Kidney (tissue), 14 donors: ENCODE data around the gene S100Z. TPM values are rescaled to one million over a fixed set of nuclear protein-coding genes. Genes with fewer than 3 reads are reported as not detected.
"Not testable (repeated sequence)": the region's sequence is repeated elsewhere in the genome, so short reads cannot be mapped to it uniquely, and the experiment has no call there.

Source experiments
- DNase-seq, 5 donors: peaks; one replicate each; pipeline ENCODE4 v3.0.0-alpha.2; 2013 to 2020
- FAIRE-seq: peaks from 2 replicates; lab custom pipeline; 2012; peaks lifted over from hg19 to GRCh38; lab: Jason Lieb, UNC
- H3K27ac ChIP-seq, 2 donors: one replicate each; pipeline ENCODE4 v1.7.0; 2013; ENCODE audit warnings: low read depth in 2 of 2, low read length in 2 of 2, inconsistent platforms in 1 of 2
- H3K27me3 ChIP-seq: one replicate; pipeline ENCODE4 v1.7.1; 2013; ENCODE audit warnings: low read length, inconsistent platforms; ENCODE audit not compliant: control insufficient read depth, insufficient read depth
- H3K36me3 ChIP-seq, 3 donors: one replicate each; pipeline versions ENCODE4 v1.7.0 to v1.7.1; 2013; ENCODE audit warnings: low read length in 3 of 3, control low read depth in 1 of 3, inconsistent platforms in 1 of 3; ENCODE audit not compliant: insufficient read depth in 3 of 3, control insufficient read depth in 2 of 3
- H3K4me1 ChIP-seq, 3 donors: one replicate each; pipeline versions ENCODE4 v1.7.0 to v1.7.1; 2013; ENCODE audit warnings: low read length in 3 of 3, inconsistent platforms in 1 of 3, low read depth in 1 of 3; ENCODE audit not compliant: control insufficient read depth in 2 of 3, insufficient read depth in 2 of 3
- H3K4me3 ChIP-seq, 3 donors: one replicate each; pipeline versions ENCODE4 v1.7.0 to v1.8.1; 2013; ENCODE audit warnings: low read length in 3 of 3, control low read depth in 1 of 3, inconsistent platforms in 1 of 3
- H3K9ac ChIP-seq, 3 donors: one replicate each; pipeline versions ENCODE4 v1.7.0 to v1.7.1; 2013; ENCODE audit warnings: low read length in 3 of 3, control low read depth in 1 of 3, inconsistent platforms in 1 of 3
- H3K9me3 ChIP-seq, 3 donors: one replicate each; pipeline versions ENCODE4 v1.7.0 to v1.7.1; 2013; ENCODE audit warnings: low read length in 3 of 3, control low read depth in 1 of 3, inconsistent platforms in 1 of 3; ENCODE audit not compliant: control insufficient read depth in 2 of 3, insufficient read depth in 1 of 3
- intact Hi-C: fragments of 100-400 bp; cut with DNase I; formaldehyde crosslinking; loops from one replicate; pipeline ENCODE4 v1.11.1; 2022
- polyA plus RNA-seq: library from polyadenylated mRNA; stranded (reverse); fragments of 350-450 nt; fragmentation: Illumina TruSeq; extraction: RNeasy Lipid Tissue Mini Kit (QIAGEN cat#74804); gene quantifications from one replicate; pipeline ENCODE4 v1.2.3, GENCODE V29; 2014; ENCODE audit warnings: low read depth, low replicate concordance; ENCODE audit not compliant: insufficient read depth
- total RNA-seq: library from RNA; stranded (reverse); fragmentation: NEBNext Ultra II Directional; extraction: Animal tissue kit (Norgen Biotek cat#: 25700); gene quantifications from one replicate; pipeline ENCODE4 v1.2.1, GENCODE V29; 2021
- TF ChIP-seq, protein P1 (sequence below): IDR thresholded peaks from 3 replicates; pipeline ENCODE4 v1.5.1; 2012; ENCODE audit warnings: mild to moderate bottlenecking, moderate library complexity, borderline replicate concordance; ENCODE audit not compliant: insufficient read depth; ENCODE audit errors: extremely low read depth
- donor health status: control.
- donor health status: control.
- donor health status: control.
- donor health status: control.
- donor health status: control.
- donor health status: DM: yes; HTN: yes; CAD: no.
- donor health status: Normal renal cell carcinoma (clear cell type).

Gene S100Z
- total and polyA plus RNA-seq, 2 donors from 2014 or later = 0.69 to 1.2 TPM

DNA sequence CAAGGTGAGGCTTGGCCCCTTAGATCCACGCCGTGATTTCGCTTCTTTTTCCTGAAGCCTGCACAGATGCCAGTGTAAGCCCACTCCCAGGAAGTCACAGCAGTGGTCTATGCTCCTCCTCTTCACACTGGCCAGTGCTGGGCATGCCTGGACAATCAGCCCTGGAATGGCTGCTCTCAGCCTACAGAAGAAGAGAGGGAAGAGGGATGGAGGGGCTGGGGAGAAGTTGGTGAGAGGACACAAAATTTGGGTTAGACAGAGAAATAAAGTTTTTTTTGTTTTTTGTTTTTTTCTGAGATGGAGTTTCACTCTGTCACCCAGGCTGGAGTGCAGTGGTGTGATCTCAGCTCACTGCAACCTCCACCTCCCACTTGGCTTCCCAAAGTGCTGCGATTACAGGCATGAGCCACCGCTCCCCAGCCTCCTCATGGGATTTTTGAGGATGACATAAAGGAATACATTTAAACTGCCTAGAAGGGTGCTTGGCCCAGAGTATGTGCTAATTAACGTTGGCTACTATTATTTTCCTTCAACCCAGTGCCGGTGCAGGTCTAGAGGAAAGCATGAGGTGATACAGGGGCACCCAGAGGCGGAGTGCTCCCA, 830 bp downstream of the S100Z start:
- Histone ChIP-seq H3K4me1 (peaks cover 0 to 6% (median 4%) of the 10 kb centered on the region in 3 donors), H3K4me3 (no peak overlapping the region), H3K27ac (no peak overlapping the region), H3K9me3 (no peaks in the 10 kb centered on the region), H3K27me3 (no peaks in the 10 kb centered on the region), H3K36me3 (no peaks in the 10 kb centered on the region), H3K9ac (no peak overlapping the region)
- DNase-seq (no peak), FAIRE-seq (no peak)
- intact Hi-C loops = no loop called here
- TF ChIP-seq, protein P1, sequence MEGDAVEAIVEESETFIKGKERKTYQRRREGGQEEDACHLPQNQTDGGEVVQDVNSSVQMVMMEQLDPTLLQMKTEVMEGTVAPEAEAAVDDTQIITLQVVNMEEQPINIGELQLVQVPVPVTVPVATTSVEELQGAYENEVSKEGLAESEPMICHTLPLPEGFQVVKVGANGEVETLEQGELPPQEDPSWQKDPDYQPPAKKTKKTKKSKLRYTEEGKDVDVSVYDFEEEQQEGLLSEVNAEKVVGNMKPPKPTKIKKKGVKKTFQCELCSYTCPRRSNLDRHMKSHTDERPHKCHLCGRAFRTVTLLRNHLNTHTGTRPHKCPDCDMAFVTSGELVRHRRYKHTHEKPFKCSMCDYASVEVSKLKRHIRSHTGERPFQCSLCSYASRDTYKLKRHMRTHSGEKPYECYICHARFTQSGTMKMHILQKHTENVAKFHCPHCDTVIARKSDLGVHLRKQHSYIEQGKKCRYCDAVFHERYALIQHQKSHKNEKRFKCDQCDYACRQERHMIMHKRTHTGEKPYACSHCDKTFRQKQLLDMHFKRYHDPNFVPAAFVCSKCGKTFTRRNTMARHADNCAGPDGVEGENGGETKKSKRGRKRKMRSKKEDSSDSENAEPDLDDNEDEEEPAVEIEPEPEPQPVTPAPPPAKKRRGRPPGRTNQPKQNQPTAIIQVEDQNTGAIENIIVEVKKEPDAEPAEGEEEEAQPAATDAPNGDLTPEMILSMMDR = no peak

DNA sequence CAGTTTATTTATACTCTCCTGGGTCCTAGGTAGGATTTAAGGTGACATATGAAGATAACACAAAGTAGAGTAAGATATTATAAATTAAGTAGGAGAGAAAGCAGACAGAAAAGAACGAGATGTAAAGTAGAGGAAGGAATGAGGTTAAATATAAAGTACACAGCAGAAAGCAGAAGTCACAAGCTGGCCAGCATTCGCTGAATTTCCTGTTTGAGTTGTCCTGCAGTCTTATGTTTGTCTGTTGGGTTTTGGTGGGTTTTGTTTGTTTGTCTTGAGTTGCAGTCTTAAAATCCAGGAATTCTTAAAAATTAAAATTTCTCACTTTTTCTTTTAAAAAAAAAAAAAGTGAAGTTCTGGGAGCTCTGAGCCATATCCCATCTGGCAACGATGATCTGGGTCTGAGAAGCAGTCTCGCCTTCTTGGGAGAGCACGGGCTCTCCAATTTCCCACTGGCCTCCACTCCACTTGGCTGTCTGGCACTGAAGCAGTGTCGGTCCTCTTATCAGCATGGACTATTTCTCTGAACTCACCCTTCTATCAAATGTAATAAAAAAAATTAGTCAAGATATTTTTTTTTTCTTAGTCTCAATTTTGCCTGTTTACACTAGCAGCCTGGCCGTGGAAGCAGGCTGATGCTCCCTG, 2.0 kb downstream of the S100Z start:
- intact Hi-C loops = no loop called here
- TF ChIP-seq, protein P1 = no peak
- Histone ChIP-seq H3K4me3 (no peak overlapping the region), H3K4me1 (peaks cover 0 to 9% (median 4%) of the 10 kb centered on the region in 3 donors), H3K9me3 (no peaks in the 10 kb centered on the region), H3K27ac (no peak overlapping the region), H3K9ac (no peak overlapping the region), H3K27me3 (no peaks in the 10 kb centered on the region), H3K36me3 (no peaks in the 10 kb centered on the region)
- FAIRE-seq (no peak), DNase-seq (no peak)

DNA sequence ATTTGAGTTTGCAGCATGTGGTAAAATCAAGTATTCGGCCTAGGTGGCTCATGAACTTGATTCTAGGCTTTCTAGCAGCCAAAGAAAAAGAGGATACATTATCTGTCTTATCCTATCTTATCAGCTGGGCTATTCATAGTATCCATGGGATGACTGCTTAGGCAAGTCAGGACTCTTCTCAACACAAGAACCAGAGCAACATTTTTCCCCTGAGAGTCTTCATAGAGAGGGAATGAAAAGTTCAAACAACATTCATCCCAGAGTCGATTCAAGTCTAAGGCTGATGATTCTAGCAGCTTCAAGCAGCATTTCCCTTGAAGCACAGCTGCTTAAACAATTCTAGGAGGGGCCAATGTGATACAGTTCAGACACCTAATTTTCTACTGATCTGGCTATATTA, 3.0 kb downstream of the S100Z start:
- Histone ChIP-seq H3K4me3 (no peak overlapping the region), H3K27me3 (no peaks in the 10 kb centered on the region), H3K36me3 (no peaks in the 10 kb centered on the region), H3K9me3 (no peaks in the 10 kb centered on the region), H3K27ac (no peak overlapping the region), H3K9ac (no peak overlapping the region), H3K4me1 (peaks cover 0 to 9% (median 4%) of the 10 kb centered on the region in 3 donors)
- intact Hi-C loops = no loop called here
- TF ChIP-seq, protein P1 = no peak
- FAIRE-seq (no peak), DNase-seq (no peak)

DNA sequence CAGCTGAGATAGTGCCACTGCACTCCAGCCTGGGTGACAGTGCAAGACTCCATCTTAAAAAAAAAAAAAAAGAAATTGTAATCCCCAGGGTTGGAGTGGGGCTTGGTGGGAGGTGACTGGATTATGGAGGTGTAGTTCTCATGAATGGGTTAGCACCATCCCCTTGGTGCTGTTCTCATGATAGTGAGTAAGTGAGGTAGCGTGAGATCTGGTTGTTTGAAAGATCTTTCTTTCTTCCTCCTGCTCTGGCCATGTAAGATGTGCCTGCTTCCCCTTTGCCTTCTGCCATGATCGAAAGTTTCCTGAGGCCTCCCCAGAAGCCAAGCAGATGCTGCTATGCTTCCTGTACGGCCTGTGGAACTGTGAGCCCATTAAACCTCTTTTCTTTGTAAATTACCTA, 3.9 kb downstream of the S100Z start:
- H3K27me3 ChIP-seq, H3K4me1 ChIP-seq, intact Hi-C loops, H3K9ac ChIP-seq, H3K4me3 ChIP-seq, H3K9me3 ChIP-seq, H3K36me3 ChIP-seq, FAIRE-seq, DNase-seq, H3K27ac ChIP-seq: not testable (repeated sequence)
